Measurements from ENCODE around the gene CNTNAP4. TPM values are rescaled to one million over a fixed set of nuclear protein-coding genes. Genes with fewer than 3 reads are reported as not detected.

The CNTNAP4 gene
- total RNA-seq, 2 donors from 2014 or later = not detected

- intact Hi-C loops (cut with DNase I) = no loop called here
- Histone ChIP-seq H3K4me3 (no peak overlapping the region), H3K9me3 (no peaks in the 10 kb centered on the region), H3K4me1 (no peaks in the 10 kb centered on the region), H3K36me3 (no peaks in the 10 kb centered on the region), H3K27ac (no peak overlapping the region), H3K27me3 (no peaks in the 10 kb centered on the region), H3K9ac (ENCODE audit: low read depth in 2 of 2, low read length in 2 of 2) (no peak overlapping the region)
- DNase-seq = no peak
- no peak for TF ChIP-seq CTCF (IDR thresholded peaks at IDR 0.05)
Observed at GRCh38 chr16:76376988-76377387, 99.8 kb downstream of the CNTNAP4 start.

- Histone ChIP-seq H3K4me3 (no peak overlapping the region), H3K27ac (no peak overlapping the region), H3K4me1 (no peaks in the 10 kb centered on the region), H3K9ac (ENCODE audit: low read depth in 2 of 2, low read length in 2 of 2) (no peak overlapping the region), H3K9me3 (no peaks in the 10 kb centered on the region), H3K36me3 (no peaks in the 10 kb centered on the region), H3K27me3 (no peaks in the 10 kb centered on the region)
- intact Hi-C loops (cut with DNase I) = no loop called here
- DNase-seq = no peak
- no peak for TF ChIP-seq CTCF (IDR thresholded peaks at IDR 0.05)
Observed at GRCh38 chr16:76378020-76378419, 100.8 kb downstream of the CNTNAP4 start.

GRCh38 chr16:76381096-76381495 lies 103.9 kb downstream of the CNTNAP4 start:
- Histone ChIP-seq H3K27ac (no peak overlapping the region), H3K9ac (ENCODE audit: low read depth in 2 of 2, low read length in 2 of 2) (no peak overlapping the region), H3K36me3 (no peaks in the 10 kb centered on the region), H3K27me3 (no peaks in the 10 kb centered on the region), H3K4me3 (no peak overlapping the region), H3K9me3 (no peaks in the 10 kb centered on the region), H3K4me1 (no peaks in the 10 kb centered on the region)
- intact Hi-C loops (cut with DNase I) = no loop called here
- TF ChIP-seq CTCF (IDR thresholded peaks at IDR 0.05) = no peak
- DNase-seq = no peak

- intact Hi-C loops (cut with DNase I) = no loop called here
- H3K36me3 ChIP-seq = no peaks in the 10 kb centered on the region
- TF ChIP-seq CTCF (IDR thresholded peaks at IDR 0.05) = no peak
Observed at GRCh38 chr16:76385601-76386230, 108.5 kb downstream of the CNTNAP4 start.

GRCh38 chr16:76386784-76387183 lies 109.6 kb downstream of the CNTNAP4 start:
- H3K9ac ChIP-seq (ENCODE audit: low read depth in 2 of 2, low read length in 2 of 2) = no peak overlapping the region
- TF ChIP-seq CTCF (IDR thresholded peaks at IDR 0.05) = no peak
- no peak for DNase-seq

More at GRCh38 chr16:76385601-76386230, 108.5 kb downstream of the CNTNAP4 start:
- no peaks in the 10 kb centered on the region for H3K4me1 ChIP-seq
- H3K4me3 ChIP-seq = no peak overlapping the region
- H3K27me3 ChIP-seq = no peaks in the 10 kb centered on the region
- H3K9me3 ChIP-seq = no peaks in the 10 kb centered on the region
- H3K27ac ChIP-seq = no peak overlapping the region
- no peak overlapping the region for H3K9ac ChIP-seq (ENCODE audit: low read depth in 2 of 2, low read length in 2 of 2)
- no peak for DNase-seq

More at GRCh38 chr16:76386784-76387183, 109.6 kb downstream of the CNTNAP4 start:
- no peak overlapping the region for H3K4me3 ChIP-seq
- no peaks in the 10 kb centered on the region for H3K9me3 ChIP-seq
- H3K36me3 ChIP-seq = no peaks in the 10 kb centered on the region
- H3K27ac ChIP-seq = no peak overlapping the region
- intact Hi-C loops (cut with DNase I) = no loop called here
- H3K4me1 ChIP-seq = no peaks in the 10 kb centered on the region
- no peaks in the 10 kb centered on the region for H3K27me3 ChIP-seq
